MM.1S (cell line): Measurements from ENCODE around the gene TMEM117.

ENCODE experiments used
- DNase-seq: peaks from one replicate; pipeline ENCODE4 v3.0.0-alpha.2; 2015
- H2AFZ ChIP-seq: fragments of 300-600 bp; sonication (generic); 2 replicates; pipeline ENCODE4 v1.6.0; 2016; ENCODE audit warnings: antibody characterized with exemption, low read length
- H3F3A ChIP-seq: fragments of 300-600 bp; sonication (generic); 2 replicates; pipeline ENCODE4 v1.6.1; 2016; ENCODE audit warnings: mild to moderate bottlenecking, antibody characterized with exemption, low read length, moderate library complexity, mixed read lengths; ENCODE audit not compliant: insufficient read depth
- H3K27ac ChIP-seq: fragments of 300-600 bp; sonication (generic); 2 replicates; pipeline ENCODE4 v1.5.1; 2016; ENCODE audit warnings: mild to moderate bottlenecking, low read length
- H3K27me3 ChIP-seq: fragments of 300-600 bp; sonication (generic); replicated peaks from 2 replicates; pipeline ENCODE4 v1.6.0; 2016; ENCODE audit warnings: low read length; ENCODE audit not compliant: insufficient read depth
- H3K36me3 ChIP-seq: fragments of 300-600 bp; sonication (generic); replicated peaks from 2 replicates; pipeline ENCODE4 v1.6.1; 2016; ENCODE audit warnings: mild to moderate bottlenecking, low read length, mixed read lengths; ENCODE audit not compliant: insufficient read depth
- H3K4me1 ChIP-seq: fragments of 300-600 bp; sonication (generic); 2 replicates; pipeline ENCODE4 v1.6.1; 2016; ENCODE audit warnings: low read length, mixed read lengths
- H3K4me2 ChIP-seq: fragments of 300-600 bp; sonication (generic); 2 replicates; pipeline ENCODE4 v1.6.0; 2016; ENCODE audit warnings: low read depth, low read length
- H3K4me3 ChIP-seq: fragments of 300-600 bp; sonication (generic); 2 replicates; pipeline ENCODE4 v1.5.1; 2016; ENCODE audit warnings: low read length, mixed read lengths
- H3K79me2 ChIP-seq: fragments of 300-600 bp; sonication (generic); 2 replicates; pipeline ENCODE4 v1.6.1; 2016; ENCODE audit warnings: mixed run types, low read length, mixed read lengths
- H3K9ac ChIP-seq: fragments of 300-600 bp; sonication (generic); 2 replicates; pipeline ENCODE4 v1.6.1; 2016; ENCODE audit warnings: low read length, mixed read lengths
- H3K9me2 ChIP-seq: fragments of 300-600 bp; sonication (generic); replicated peaks from 2 replicates; pipeline ENCODE4 v1.6.1; 2016; ENCODE audit warnings: mild to moderate bottlenecking, low read length, mixed read lengths; ENCODE audit not compliant: insufficient read depth
- H3K9me3 ChIP-seq: fragments of 300-600 bp; sonication (generic); replicated peaks from 2 replicates; pipeline ENCODE4 v1.6.1; 2016; ENCODE audit warnings: mild to moderate bottlenecking, low read length, mixed read lengths; ENCODE audit not compliant: insufficient read depth
- H4K20me1 ChIP-seq: fragments of 300-600 bp; sonication (generic); 2 replicates; pipeline ENCODE4 v1.6.1; 2016; ENCODE audit warnings: mild to moderate bottlenecking, low read length, moderate library complexity, mixed read lengths; ENCODE audit not compliant: insufficient read depth
- CTCF ChIP-seq: fragments of 300-600 bp; sonication (generic); IDR thresholded peaks from 2 replicates; pipeline ENCODE4 v1.5.1; 2016; ENCODE audit warnings: antibody characterized with exemption, low read length, mixed read lengths
- EZH2 ChIP-seq: fragments of 300-600 bp; sonication (generic); optimal IDR thresholded peaks from 2 replicates; pipeline ENCODE3; 2017; ENCODE audit warnings: low read depth, mild to moderate bottlenecking, antibody characterized with exemption, low read length, mixed read lengths
- EZH2phosphoT487 ChIP-seq: fragments of 300-600 bp; sonication (generic); IDR thresholded peaks from 2 replicates; pipeline ENCODE4 v1.6.1; 2018; ENCODE audit warnings: antibody characterized with exemption, low read length

TMEM117 gene

GRCh38 chr12:44077294-44077693, 241.4 kb downstream of the TMEM117 start:
- no peak for DNase-seq
- no peaks in the 10 kb centered on the region for H3K79me2 ChIP-seq
- H3K4me2 ChIP-seq, result no peak overlapping the region
- no peak overlapping the region for H3K9ac ChIP-seq
- H3K4me3 ChIP-seq, result no peak overlapping the region
- H3K9me2 ChIP-seq, result no peaks in the 10 kb centered on the region
- no peaks in the 10 kb centered on the region for H3K36me3 ChIP-seq
- no peak overlapping the region for H3K27ac ChIP-seq
- no peak for TF ChIP-seq EZH2phosphoT487
- TF ChIP-seq CTCF, result no peak
- no peak for TF ChIP-seq EZH2
- no peaks in the 10 kb centered on the region for H3F3A ChIP-seq
- no peak overlapping the region for H2AFZ ChIP-seq
- no peaks in the 10 kb centered on the region for H3K9me3 ChIP-seq
- H4K20me1 ChIP-seq, result no peaks in the 10 kb centered on the region
- no peaks in the 10 kb centered on the region for H3K27me3 ChIP-seq
- H3K4me1 ChIP-seq, result no peaks in the 10 kb centered on the region

- H3K4me3 ChIP-seq, result no peak overlapping the region
- no peaks in the 10 kb centered on the region for H3K36me3 ChIP-seq
- H3K4me1 ChIP-seq, result no peaks in the 10 kb centered on the region
- no peaks in the 10 kb centered on the region for H3K27me3 ChIP-seq
- no peak for TF ChIP-seq CTCF
- no peak for TF ChIP-seq EZH2phosphoT487
- no peak for TF ChIP-seq EZH2
- no peak overlapping the region for H2AFZ ChIP-seq
- H3K27ac ChIP-seq, result no peak overlapping the region
- H3K9ac ChIP-seq, result no peak overlapping the region
- no peaks in the 10 kb centered on the region for H3K9me2 ChIP-seq
- H4K20me1 ChIP-seq, result no peaks in the 10 kb centered on the region
- no peak overlapping the region for H3K4me2 ChIP-seq
- no peaks in the 10 kb centered on the region for H3F3A ChIP-seq
- no peaks in the 10 kb centered on the region for H3K79me2 ChIP-seq
- DNase-seq, result no peak
- H3K9me3 ChIP-seq, result no peaks in the 10 kb centered on the region
Measured at GRCh38 chr12:44078273-44078672, 242.4 kb downstream of the TMEM117 start.

- Histone ChIP-seq H3K27ac (no peak overlapping the region), H3K9me3 (no peaks in the 10 kb centered on the region), H3K4me1 (no peaks in the 10 kb centered on the region), H3K9me2 (no peaks in the 10 kb centered on the region), H3F3A (no peaks in the 10 kb centered on the region), H3K27me3 (no peaks in the 10 kb centered on the region), H3K9ac (no peak overlapping the region), H3K4me2 (no peak overlapping the region), H3K4me3 (no peak overlapping the region), H2AFZ (no peak overlapping the region), H3K36me3 (no peaks in the 10 kb centered on the region), H3K79me2 (no peaks in the 10 kb centered on the region), H4K20me1 (no peaks in the 10 kb centered on the region)
- DNase-seq, result no peak
- TF ChIP-seq EZH2phosphoT487 (no peak), CTCF (no peak), EZH2 (no peak)
Measured at GRCh38 chr12:44088647-44089046, 252.8 kb downstream of the TMEM117 start.
